HL-60/S4 treated with retinoic acid at 250 ng/mL for 4 days and 3 days (cell line): ENCODE measurements around the gene TCTN3.
"Not testable (repeated sequence)": the region's sequence is repeated elsewhere in the genome, so short reads cannot be mapped to it uniquely, and the experiment has no call there.

Experiments
- in situ Hi-C: fragments of 300-500 bp; cut with MboI; formaldehyde crosslinking; loops from 2 replicates; pipeline ENCODE4 v1.7.0; 2022; ENCODE audit warnings: low sequenced_read_pairs

The TCTN3 gene, protein sequence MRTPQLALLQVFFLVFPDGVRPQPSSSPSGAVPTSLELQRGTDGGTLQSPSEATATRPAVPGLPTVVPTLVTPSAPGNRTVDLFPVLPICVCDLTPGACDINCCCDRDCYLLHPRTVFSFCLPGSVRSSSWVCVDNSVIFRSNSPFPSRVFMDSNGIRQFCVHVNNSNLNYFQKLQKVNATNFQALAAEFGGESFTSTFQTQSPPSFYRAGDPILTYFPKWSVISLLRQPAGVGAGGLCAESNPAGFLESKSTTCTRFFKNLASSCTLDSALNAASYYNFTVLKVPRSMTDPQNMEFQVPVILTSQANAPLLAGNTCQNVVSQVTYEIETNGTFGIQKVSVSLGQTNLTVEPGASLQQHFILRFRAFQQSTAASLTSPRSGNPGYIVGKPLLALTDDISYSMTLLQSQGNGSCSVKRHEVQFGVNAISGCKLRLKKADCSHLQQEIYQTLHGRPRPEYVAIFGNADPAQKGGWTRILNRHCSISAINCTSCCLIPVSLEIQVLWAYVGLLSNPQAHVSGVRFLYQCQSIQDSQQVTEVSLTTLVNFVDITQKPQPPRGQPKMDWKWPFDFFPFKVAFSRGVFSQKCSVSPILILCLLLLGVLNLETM

DNA sequence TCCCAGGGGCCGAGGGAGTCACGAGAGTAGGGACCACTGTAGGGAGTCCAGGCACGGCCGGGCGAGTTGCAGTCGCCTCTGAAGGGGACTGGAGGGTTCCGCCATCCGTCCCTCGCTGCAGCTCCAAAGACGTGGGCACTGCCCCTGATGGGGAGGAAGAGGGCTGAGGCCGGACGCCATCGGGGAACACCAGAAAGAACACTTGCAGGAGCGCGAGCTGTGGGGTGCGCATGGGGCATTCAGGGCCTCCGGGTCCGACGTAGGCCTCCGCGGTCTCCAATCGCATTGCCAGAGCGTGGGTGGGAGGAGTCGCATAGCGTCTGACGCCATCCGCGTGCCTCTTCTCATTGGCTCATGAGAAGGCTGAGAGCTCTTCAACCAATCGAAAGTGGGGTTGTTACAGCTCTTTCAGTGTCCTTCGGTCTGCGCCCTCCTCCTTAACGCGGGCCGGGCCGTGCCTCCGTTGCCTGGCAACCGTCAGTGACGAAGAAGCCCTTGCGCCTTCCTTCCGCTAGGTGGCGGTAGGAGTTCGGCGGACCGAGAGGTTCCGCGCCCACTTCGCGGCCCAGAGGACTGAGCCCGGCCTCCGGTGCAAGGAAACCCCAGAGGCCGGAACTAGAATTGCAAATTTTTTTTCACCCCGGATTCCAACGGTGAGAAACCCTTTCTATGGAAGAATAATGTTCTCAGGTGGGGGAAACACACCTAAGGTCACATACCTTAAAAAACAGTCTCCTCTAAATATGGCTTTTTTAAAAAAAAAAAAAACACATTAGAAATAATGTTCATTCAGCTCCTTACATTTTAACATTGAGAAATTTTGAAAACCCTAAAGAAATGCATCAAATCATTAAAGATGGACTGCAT lies at the start of gene TCTN3:
TCTN3 (minus strand) TSS at position 260 of the 867 bp plus-strand sequence; CDS start at position 232, 28 bp downstream.
- in situ Hi-C loops: loop anchor here (10.0 kb wide), 1 partner anchor 151 kb away; no protein-coding TSS in a partner anchor

DNA sequence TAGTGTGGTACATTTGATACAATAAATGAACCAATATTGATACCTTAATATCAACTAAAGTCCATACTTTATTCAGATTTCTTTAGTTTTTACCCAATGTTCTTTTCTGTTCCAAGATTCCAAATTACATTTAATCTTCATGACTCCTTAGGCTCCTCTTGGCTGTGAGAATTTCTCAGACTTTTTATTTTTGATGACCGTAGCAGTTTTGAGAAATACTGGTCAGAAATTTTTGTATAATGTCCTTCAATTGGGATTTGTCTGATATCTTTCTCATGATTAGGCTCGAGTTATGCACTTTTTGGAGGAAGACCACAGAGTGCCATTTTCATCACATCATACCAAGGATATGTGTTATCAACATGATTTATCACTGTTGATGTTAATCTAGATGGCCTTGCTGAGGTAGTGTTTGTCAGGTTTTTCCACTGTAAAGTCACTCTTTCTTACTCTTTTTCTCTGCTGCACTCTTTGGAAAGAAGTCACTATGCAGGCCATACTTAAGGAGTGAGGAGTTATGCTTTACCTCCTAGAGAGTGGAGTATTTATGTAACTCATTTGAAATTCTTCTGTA lies 49.3 kb upstream of the TCTN3 start:
- in situ Hi-C loops: no loop called here

DNA sequence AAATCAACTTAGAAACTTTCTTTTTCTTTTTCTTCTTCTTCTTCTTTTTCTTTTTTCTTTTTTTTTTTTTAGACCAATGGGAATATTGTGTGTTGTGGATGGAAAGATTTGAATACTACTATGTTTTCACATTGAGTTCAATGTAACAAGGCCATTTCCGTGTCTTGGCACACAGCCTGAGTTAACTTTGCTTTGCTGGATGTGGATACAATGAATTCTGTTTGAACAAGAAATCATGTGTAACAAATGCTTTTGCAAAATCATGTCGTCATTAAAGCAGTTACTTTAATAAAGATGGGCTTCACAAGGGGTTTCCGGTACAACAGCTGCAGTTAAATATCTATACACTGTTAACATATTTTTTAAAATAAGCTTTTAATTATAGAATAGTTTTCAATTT lies 48.8 kb upstream of the TCTN3 start:
- in situ Hi-C loops: no loop called here

DNA sequence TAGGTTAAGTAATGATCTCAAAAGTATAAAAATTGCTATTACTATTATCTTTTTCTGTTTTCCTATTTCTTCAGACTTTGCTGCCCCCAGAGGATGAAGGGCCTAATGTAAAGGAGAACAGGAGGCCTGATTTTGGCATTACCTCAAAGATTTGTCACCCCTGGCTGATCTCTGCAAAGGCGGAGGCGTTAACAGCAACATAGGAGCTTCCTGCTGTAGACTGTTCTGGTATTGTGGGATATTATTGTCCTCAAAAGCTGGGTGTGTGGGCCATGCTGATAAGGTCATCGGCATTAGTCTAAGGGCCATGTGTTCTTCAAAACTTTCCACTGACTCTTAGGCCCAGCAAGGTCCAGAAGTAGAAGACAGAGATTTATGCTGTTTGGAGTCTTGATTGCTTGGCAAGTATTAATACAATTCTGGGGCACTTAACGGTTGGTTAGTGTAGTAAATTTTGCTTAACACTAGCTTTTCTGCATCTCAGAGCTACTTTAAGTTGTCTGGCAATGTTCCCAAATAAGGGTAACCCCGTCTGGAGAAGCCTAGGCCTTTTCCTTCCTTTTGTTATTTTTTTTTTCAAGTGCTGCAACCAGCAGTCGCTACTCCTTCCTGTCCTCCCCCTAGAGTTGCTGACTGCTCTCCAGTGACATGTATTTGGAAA lies 48.2 kb upstream of the TCTN3 start:
- in situ Hi-C loops: no loop called here

DNA sequence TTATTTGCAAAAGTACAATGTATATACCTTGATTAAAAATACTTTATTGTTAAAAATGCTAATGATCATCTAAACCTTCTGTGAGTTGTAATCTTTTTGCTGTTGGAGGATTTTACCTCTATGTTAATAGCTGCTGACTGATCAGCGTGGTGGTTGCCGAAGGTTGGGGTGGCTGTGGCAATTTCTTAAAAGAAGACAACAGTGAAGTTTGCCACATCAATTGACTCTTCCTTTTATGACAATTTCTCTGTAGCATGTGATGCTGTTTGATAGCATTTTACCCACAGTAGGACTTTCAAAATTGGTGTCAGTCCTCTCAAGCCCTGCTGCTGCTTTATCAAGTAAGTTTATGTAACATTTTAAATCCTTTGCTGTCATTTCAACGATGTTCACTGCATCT lies 45.3 kb upstream of the TCTN3 start:
- in situ Hi-C loops: no loop called here

DNA sequence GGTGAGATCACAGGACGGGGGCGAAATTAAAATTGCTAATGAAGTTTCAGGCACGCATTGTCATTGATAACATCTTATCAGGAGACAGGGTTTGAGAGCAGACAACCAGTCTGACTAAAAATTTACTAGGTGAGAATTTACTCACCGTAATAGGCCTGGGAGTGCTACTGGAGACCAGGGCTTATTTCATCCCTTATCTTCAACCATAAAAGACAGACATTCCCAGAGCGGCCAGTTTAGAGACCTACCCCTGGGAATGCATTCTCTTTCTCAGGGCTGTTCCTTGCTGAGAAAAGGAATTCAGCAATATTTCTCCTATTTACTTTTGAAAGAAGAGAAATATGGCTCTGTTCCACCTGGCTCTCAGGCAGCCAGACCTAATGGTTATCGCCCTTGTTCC lies 39.2 kb upstream of the TCTN3 start:
- in situ Hi-C loops: not testable (repeated sequence)

DNA sequence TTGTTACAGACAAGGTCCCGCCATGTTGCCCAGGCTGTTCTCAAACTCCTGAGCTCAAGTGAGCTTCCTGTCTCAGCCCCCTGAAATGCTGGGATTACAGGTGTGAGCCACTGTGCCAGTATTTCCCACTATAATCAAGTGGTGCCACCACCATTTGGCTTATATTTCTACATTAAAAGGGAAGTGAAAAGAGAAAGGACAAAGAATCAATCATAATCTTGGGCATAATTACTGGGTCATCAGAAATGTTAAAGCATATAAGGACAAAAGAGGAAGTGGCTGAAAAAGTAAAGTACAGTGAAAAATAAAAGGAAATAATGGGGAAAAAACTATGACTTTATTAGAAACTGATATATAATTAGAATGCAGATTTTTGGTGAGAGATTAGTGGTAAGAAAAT lies 36.5 kb upstream of the TCTN3 start:
- in situ Hi-C loops: no loop called here

DNA sequence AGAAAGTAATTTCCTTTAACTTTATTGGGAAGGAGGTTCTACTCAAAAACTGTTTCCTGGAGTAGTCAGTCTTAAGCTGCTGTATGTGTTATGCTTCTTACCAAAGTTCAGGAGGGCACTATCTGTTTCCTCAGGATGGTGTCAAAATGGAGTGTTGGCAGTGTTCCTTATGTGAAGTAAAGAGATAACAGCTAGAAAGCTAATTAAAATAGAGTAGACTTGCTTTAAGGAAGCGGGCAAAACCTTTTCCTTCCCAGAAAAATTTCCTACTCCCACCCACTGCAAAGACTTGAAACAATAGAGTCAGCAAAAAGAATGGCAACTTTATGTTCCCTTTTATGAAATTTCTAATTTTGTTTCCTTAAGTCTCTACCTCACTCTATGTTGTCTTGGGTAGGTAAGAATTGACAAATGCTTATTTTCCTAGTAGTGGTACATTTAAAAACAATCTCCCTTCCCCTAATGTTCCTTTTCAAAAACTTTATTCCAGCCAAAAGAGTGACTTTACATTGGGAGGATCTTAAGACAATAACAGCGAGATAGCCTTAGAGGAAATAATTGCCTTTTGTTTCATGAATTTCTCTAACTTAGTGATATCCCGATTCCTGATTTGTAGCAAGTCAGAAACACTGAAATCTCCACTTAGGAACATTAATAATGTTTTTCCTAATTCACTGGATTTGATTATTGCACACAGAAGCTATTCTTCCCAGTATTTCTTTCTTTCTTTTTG lies 35.8 kb upstream of the TCTN3 start:
- in situ Hi-C loops: no loop called here

DNA sequence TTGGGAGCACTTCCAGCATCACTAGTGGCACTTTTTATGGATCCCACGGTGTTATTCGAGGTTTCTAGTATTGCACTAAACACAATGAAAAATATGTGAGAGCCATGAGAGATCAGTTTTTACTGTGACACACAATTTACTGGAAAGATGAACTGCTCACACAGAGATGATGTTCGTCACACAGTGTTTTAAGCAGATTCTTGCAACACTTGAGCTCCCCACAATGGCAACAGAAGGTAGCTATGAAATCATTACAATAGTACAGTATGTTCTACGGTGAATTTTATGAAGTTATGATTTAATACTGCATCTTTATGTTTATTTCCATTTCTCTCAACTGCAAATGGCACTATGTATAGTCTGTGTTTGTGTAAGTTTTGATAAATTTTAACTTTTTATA lies 34.8 kb upstream of the TCTN3 start:
- in situ Hi-C loops: no loop called here

DNA sequence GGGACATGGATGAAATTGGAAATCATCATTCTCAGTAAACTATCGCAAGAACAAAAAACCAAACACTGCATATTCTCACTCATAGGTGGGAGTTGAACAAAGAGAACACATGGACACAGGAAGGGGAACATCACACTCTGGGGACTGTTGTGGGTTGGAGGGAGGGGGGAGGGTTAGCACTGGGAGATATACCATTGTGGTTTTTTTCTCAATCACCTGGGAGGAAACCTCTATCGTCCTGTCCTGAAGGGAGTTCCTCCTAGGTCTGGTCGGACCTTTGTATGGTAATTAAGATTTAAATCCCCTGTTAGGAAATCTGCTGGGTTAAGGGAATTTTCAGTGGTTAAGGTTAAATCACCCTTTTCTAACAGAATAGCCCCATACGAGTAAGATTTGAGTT lies 28.8 kb upstream of the TCTN3 start:
- in situ Hi-C loops: not testable (repeated sequence)

DNA sequence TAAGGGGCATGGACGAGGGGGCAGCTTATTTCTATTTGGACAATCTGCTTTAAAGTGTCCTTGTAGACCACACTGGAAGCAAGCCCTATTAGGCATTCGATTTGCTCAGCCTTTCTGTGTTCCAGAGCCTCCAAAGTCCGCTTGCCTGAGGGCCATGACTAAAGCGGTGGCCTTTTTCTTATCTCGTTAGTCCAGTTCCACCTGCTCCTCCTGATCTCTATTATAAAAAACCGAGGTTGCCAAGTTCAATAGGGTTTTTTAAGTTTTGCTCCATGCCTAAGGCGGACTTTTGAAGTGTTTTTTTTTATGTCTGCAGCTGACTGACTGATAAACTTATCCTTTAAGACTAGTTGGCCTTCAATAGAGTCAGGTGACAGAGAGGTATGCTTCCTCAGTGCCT lies 27.0 kb upstream of the TCTN3 start:
- in situ Hi-C loops: not testable (repeated sequence)

DNA sequence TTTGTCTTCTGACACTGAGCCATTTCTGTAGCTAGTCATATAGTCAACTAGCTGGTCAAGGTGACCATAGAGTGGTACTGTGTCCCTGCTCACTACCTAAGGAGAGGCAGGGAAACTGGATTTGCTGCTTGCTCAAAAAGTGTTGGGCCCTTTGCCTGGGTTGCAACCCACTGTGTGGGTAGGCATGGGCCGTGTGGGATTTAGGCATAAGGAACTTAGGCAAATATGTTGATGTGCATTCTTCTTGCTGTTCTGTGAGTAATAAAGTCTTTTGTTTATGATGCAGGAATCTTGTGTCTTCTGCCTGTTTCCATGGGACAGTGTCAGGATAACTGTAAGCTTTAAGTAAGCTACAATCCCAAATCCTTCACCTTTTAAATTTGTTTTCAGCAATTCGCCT lies 23.1 kb upstream of the TCTN3 start:
- in situ Hi-C loops: no loop called here

DNA sequence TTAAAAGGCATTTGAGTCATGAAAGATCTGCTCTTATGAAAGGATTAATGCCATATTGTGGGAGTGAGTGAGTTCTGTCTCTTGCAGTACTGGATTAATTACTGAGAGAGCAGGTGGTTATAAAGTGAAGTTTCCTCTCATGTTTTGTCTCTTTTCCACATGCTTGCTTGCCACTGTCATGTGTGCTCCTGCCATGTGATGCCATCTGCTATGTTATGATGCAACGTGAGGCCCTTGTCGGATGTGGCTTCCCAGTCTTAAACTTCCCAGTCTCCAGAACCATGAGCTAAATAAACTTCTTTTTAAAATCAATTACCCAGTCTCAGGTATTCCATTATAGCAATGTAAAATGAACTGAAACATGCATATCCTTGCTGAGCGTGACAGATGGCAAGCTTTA lies 22.7 kb upstream of the TCTN3 start:
- in situ Hi-C loops: no loop called here

DNA sequence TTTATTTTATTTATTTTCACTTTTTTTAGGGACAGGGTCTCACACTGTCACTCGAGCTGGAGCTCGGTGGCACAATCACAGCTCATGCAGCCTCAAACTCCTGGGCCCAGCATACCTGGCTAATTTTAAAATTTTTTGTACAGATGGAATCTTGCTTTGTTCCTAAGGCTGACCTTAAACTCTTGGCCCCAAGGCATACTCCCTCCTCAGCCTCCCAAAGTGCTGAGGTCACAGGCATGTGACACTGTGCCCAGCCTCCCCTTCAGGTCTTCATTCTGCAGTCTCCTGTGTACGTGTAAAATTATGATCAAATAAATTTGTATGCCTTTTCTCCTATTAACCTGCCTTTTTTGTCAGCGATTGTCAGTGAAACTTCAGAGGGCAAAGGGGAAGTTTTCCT lies 17.8 kb upstream of the TCTN3 start:
- in situ Hi-C loops: no loop called here

DNA sequence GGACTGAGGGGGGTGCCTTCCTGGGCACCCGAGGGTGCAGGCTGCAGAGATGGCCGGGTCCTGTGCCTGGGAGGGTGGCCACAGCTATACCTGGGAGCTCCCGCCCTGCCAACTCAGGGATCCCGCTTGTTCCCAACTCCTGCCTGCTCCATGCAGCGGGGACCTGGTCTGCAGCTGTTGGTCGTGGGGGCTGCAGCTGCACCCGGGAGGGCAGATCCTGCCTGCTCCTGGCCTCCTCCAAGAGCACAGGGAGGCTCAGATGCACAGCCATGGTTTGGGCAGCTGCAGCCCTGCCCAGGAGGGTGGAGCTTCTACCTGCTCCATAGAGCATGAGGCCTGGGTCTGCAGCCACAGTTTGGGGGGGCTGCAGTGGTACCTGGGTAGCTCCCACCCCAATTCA lies 13.3 kb upstream of the TCTN3 start:
- in situ Hi-C loops: no loop called here

DNA sequence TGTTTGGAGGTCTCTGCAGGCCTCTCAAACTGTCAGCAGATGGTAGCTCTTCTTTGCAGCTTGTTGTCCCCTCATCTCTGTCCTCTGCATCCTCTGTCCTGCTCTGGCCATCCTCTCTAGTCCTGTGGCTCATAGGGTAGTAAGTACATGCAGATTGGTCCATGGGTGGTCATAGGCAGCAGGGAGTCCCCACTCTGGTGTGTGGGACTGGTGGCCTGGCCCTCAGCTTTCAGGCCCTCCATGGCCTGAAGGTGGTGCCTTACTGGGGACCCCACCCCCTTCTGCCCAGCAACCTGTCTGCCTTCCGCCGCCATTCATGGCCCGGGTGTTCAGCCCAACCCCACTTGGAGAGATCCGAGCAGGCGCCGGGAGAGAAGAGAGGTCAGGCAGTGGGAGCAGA lies 12.8 kb upstream of the TCTN3 start:
- in situ Hi-C loops: no loop called here

DNA sequence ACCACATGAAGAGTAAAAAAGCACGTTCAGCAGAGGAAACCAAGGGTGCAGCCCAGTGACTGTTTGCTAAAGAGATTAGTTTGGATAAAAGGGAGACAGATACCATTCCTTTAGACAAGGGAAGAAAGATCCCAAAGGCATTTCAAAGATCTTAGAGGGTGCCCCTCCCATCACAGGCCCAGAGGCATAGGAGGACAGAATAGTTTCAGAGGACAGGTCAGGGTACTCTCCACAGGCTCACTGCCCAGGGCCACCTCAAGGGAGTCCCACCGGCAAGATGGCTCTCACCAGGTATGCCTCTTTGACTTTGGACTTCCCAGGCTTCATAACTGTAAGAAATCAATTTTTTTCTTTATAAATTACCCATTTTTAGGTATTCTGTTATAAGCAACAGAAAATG lies 4.7 kb upstream of the TCTN3 start:
- in situ Hi-C loops: loop anchor here (10.0 kb wide), 1 partner anchor 146 kb away; no protein-coding TSS in a partner anchor

DNA sequence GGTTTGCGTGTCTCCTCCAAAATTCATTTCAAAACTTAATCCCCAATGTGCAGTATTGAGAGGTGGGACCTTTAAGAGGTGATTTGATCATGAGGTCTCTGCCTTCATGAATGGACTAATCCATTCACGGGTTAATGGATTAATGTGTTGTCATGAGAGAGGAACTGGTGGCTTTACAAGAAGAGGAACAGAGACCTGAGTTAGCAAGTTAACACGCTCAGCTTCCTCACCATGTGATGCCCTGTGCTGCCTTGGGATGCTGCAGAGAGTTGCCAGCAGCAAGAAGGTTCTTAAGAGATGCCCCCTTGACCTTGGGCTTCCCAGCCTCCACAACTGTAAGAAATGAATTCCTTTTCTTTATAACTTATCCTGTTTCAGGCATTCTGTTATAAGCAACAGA lies 3.7 kb upstream of the TCTN3 start:
- in situ Hi-C loops: loop anchor here (10.0 kb wide), 1 partner anchor 147 kb away; no protein-coding TSS in a partner anchor

DNA sequence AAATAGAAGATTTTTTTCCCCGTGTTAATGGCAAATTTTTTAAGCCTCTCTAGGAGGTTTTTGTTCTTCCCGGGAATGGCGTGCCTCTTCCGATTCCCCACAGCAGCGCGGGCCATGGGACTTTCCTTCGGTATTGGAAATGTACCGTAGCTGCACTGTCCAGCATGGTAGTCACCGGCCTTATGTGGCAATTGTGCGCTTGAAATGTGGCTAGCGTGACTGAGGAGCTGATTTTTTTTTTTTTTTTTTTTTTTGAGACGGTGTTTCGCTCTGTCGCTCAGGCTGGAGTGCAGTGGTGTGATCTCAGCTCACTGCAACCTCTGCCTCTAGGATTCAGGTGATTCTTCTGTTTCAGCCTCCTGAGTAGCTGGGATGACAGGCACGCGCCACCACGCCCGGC lies 938 bp upstream of the TCTN3 start:
- in situ Hi-C loops: loop anchor here (10.0 kb wide), 1 partner anchor 150 kb away; no protein-coding TSS in a partner anchor
